WTC11 (cell line): ENCODE results near the gene PTGER3.

Source experiments
- PRRX2 ChIP-seq: fragments of 250-450 bp; sonication (Bioruptor Pico); IDR thresholded peaks from 2 replicates; pipeline ENCODE4 v1.8.0; 2021; ENCODE audit warnings: mild to moderate bottlenecking
- TF ChIP-seq, protein P1 (sequence below): fragments of 200-600 bp; IDR thresholded peaks from 2 replicates; pipeline ENCODE4 v1.8.0; 2022; ENCODE audit warnings: antibody characterized with exemption
- TF ChIP-seq, protein P2 (sequence below): sonication (generic); formaldehyde crosslinking; IDR thresholded peaks from 2 replicates; pipeline ENCODE4 v1.8.1; 2022; ENCODE audit warnings: missing genetic modification reagents, borderline replicate concordance

DNA sequence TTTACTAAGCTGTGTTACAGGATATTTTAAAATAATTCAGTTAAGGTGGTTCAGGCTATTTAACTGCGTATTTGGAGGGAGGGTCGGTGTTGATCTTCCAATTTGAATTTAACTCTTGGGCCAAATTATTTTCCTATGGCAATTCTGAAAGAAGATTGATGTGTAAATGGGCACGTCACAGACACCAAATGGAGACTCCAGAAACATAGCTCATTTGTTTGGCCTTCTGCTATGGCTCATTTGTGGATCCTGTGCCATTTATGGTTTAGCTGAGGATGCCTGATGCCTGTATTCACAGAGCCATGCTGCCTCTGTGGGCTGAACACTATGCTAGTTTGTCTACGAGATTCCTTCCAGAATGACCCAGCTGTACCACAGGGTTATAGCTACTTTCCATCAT lies 70.6 kb downstream of the PTGER3 start:
- TF ChIP-seq, protein P1, sequence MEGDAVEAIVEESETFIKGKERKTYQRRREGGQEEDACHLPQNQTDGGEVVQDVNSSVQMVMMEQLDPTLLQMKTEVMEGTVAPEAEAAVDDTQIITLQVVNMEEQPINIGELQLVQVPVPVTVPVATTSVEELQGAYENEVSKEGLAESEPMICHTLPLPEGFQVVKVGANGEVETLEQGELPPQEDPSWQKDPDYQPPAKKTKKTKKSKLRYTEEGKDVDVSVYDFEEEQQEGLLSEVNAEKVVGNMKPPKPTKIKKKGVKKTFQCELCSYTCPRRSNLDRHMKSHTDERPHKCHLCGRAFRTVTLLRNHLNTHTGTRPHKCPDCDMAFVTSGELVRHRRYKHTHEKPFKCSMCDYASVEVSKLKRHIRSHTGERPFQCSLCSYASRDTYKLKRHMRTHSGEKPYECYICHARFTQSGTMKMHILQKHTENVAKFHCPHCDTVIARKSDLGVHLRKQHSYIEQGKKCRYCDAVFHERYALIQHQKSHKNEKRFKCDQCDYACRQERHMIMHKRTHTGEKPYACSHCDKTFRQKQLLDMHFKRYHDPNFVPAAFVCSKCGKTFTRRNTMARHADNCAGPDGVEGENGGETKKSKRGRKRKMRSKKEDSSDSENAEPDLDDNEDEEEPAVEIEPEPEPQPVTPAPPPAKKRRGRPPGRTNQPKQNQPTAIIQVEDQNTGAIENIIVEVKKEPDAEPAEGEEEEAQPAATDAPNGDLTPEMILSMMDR = no peak
- no peak for TF ChIP-seq PRRX2 (CRISPR knock-in tag)
- TF ChIP-seq, protein P2, sequence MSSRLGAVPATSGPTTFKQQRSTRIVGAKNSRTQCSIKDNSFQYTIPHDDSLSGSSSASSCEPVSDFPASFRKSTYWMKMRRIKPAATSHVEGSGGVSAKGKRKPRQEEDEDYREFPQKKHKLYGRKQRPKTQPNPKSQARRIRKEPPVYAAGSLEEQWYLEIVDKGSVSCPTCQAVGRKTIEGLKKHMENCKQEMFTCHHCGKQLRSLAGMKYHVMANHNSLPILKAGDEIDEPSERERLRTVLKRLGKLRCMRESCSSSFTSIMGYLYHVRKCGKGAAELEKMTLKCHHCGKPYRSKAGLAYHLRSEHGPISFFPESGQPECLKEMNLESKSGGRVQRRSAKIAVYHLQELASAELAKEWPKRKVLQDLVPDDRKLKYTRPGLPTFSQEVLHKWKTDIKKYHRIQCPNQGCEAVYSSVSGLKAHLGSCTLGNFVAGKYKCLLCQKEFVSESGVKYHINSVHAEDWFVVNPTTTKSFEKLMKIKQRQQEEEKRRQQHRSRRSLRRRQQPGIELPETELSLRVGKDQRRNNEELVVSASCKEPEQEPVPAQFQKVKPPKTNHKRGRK (CRISPR knock-in tag) = no peak
